ELR (cell line): ENCODE measurements around the gene TCP1.
"Not testable (repeated sequence)": the region's sequence is repeated elsewhere in the genome, so short reads cannot be mapped to it uniquely, and the experiment has no call there.

ENCODE experiments used
- DNase-seq: peaks from one replicate; pipeline ENCODE4 v3.0.0-alpha.2; 2015; ENCODE audit warnings: low read depth

Gene TCP1

DNA sequence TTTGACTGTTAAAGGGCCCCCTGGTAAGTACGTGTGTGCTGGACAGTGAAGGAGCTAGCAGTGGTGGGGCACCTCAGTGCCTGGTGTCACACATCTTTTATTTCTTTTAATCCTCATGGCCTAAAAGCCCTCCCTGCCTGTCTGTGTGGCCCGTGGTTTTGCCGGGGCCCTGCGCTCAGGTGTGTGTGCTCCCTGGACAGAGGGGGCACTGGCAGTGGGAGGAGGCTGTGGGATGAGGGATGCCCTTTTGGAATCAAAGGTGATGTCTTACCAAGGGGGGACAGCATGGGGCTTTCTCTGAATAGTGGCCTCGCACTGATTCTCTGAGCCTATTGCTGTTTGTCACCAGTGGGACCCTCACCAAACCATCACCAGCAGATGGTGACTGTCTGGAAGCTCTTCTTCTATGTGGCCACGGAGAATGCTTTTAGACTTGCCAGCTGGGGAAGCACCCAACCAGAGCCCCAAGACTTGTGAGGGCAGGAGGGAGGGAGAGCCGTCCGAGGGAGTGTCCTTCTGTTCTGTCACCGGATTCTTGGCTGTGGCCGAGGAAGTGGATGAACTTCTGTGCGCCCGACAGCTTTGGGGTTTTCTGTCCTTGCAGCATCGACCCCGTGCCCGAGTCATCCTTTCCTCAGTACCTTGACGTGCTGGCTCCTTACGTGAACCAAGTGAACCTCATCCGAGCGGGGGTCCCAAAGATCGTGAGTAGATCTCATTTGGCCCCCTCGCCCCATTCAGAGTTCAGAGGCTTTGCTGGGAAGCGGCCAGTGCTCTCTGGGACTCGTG is 28.7 kb upstream of the TCP1 start:
- no peak for DNase-seq

DNA sequence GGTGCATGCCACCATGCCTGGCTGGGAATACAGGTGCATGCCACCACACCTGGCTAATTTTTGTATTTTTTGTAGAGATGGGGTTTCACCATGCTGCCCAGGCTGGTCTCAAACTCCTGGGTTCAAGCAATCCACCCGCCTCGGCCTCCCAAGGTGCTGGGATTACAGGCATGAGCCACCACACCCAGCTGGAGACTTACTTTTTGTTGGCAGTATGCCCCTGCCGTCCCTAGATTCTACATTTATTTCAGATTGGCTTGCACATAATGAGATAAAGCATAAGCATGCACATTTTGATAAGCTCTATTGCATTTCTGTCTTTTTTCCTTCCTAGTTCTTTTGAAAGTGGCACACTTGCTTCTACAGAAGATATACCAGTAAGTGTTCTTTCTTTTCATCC is 27.4 kb upstream of the TCP1 start:
- DNase-seq: not testable (repeated sequence)

GRCh38 chr6:159815410-159815809 is 26.0 kb upstream of the TCP1 start:
- DNase-seq: no peak

DNA sequence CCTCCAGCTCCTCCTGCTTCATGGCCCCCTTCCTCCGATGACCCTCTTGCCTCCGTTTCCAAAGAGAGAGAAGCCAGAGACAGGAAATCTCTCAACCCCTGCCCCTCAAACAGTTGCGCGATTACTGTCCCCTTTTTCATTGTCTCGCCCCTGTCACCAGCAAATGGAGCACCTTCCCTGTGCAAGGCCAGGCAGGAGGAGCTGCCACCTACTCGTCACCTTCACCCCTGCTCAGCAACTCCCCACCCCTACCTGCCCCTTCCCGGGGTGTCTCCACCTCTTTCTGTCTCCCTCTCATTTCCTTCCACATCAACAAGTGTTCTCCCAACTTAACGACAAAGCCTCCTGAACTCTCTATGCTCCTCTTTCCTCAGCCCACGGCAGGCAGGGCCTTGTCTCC is 24.4 kb upstream of the TCP1 start:
- DNase-seq: no peak

DNA sequence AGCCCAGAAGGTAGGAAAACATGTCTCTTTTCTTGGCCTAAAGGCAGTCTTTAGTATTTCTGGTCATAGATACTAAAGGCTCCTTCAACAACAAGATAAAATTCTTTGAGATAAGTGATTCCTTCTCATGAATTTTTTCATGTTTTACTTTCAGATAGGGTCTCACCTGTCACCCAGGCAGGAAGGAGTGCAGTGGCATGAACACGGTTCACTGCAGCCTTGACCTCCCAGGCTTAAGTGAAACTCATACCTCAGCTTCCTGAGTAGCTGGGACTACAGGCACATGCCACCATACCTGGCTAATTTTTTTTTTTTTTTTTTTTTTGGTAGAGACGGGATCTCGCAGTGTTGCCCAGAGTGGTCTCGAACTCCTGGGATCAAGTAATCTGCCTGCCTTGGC is 19.7 kb upstream of the TCP1 start:
- DNase-seq: no peak

- no peak for DNase-seq
These were observed 19.2 kb upstream of the TCP1 start for GRCh38 chr6:159808647-159809046.

GRCh38 chr6:159807150-159807858 is 17.9 kb upstream of the TCP1 start:
- DNase-seq: no peak

DNA sequence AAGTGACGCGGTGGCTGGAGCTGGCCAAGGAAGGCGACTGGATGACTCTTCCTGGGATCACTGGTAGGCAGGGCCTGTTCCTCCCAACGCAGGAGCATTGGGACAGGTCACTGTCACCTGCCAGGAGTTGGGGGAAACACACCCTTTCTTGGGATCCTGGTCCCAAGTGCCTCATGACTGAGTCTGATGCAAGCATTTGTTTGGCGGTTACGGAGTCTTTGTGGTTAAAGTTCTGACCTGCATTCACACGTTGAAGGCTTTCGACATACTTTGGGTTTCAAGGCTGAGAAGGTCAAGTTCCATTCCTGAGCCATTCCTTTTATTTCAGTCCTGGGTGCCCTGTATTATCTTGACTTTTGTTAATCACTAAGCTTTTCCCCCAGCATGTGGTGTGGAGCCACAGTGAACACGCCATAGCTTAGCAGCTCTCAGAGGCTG is 16.6 kb upstream of the TCP1 start:
- no peak for DNase-seq

DNA sequence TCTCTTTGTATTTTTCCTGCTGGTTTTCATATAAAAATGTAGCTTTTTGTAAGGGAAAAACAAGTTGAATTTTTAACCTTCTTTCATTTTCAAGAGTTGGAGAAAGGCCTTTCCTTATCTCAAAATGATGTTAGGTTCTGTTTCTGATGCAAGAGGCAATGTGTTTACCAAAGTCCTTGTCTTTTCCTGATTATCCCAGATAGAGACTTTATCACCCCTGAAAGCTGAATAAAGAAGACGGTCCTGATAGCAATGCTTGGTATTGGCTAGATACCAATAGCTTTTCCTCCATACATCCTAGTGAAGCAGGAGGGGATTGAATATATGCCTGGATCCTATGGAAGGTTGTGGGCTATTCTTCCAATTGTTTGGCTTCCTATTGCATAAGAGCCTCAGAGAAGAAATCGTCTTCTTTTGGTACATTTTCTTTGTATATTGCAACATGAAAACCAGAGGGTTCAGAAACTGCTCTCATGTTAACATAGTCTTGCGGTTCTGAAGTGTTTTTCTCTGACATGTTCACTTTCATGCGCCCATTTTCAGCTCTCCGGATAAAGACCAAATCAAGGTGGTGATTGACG is 16.1 kb upstream of the TCP1 start:
- no peak for DNase-seq

DNA sequence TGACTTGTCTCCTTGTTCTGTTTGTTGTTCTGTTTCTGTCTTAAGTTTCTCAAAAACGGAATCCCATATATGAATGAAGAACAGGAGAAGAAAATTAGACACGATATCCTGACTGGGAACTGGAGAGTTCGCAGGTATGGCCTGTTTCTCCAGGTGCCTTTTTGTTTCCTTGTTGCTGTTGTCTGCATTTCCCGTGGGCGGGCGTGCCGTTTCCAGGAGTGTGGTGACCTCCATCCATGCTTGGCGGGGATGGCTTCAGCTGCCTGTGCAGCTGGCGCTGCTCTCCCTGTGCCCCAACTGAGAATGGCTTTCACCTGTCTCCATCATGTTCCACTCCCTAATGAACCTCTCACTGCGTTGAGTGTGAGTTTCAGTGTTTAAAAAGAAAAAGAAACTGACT is 15.1 kb upstream of the TCP1 start:
- DNase-seq: no peak

DNA sequence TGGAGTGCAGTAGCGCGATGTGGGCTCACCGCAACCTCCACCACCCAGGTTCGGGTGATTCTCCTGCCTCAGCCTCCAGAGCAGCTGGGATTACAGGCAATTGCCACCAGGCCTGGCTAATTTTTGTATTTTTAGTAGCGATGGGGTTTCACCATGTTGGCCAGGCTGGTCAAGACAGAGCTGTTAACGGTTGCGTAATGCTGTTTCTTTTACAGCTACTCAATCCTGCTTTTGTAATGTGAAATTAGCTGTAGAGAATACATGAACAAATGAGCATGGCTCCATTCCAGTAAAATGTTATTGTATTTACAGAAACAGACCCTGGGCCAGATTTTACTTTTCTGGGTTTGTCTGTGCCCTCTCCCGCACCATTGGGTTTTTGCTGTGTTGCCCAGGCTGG is 12.5 kb upstream of the TCP1 start:
- no peak for DNase-seq

DNA sequence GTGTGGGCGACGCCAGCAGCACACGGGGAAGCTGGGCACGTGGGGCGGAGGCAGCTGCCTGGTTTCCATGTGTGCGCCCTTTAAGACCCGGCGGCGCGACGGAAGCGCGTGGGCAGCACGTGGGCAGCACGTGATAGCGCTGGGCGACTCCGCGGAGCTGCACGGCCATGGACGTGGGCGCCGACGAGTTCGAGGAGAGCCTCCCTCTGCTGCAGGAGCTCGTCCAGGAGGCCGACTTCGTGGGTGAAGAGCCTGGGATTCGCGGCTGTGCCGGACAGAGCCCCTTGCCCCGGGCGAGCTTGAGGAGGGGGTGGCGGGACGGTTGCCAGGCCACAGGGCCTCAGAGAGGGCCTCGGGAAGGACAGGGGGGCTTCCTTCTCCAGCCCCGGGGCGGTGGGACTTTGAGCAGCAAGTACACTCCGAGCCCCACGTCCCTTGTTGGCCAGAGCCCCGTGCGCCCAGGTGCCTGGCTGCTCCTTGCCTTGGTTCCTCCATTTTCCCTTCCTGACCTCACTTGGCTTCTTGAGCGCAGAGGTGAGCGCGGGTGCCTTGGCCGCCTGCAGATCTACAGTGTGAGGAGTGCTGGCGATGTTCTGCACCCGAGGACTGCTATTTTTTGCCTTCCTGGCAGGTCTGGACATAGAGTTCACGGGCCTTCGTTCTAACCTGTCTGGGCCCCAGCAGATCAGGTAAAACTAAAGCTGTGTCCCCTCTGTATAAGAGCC is 10.9 kb upstream of the TCP1 start, which contains the start of gene PNLDC1:
Gene PNLDC1 (plus strand): TSS at position 136 of the 725 bp plus-strand sequence. CDS start 32 bp downstream, at position 168.
- DNase-seq: no peak

GRCh38 chr6:159797554-159797953 is 8.2 kb upstream of the TCP1 start:
- DNase-seq: no peak

DNA sequence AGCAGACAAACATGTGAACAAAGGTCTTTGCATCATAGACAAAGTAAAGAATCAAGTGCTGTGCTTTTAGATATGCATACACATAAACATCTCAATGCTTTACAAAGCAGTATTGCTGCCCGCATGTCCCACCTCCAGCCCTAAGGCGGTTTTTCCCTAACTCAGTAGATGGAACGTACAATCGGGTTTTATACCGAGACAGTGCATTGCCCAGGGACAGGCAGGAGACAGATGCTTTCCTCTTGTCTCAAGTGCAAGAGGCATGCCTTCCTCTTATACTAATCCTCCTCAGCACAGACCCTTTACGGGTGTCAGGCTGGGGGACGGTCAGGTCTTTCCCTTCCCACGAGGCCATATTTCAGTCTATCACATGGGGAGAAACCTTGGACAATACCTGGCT is 5.6 kb upstream of the TCP1 start:
- DNase-seq: not testable (repeated sequence)

DNA sequence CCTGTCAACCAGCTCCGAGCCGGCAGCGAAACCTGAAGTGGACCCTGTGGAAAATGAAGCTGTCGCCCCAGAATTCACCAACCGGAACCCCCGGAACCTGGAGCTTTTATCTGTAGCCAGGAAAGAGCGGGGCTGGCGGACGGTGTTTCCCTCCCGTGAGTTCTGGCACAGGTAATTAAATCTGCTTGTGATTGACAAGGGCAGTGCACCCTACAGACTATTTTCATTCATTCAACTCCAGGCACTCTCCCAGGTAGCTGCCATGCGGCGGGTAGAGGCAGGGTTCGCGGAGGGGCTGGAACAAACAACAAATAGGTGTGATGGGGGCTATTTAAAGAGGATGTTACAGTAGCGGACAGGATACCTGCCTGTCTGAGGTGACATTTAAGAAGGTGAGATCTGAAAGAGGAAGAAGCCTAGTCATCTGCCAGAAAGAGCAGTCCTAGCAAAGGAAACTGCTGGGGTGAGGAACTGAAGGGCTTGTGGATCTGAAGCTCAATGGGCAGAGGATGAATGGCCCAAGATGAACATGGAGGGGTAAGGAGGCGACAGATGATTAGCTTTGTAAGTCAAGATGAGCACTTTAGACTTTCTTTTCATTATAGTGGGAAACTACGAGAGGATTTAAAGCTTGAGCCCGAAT is 1.7 kb upstream of the TCP1 start:
- peak; percentile 11 for DNase-seq

DNA sequence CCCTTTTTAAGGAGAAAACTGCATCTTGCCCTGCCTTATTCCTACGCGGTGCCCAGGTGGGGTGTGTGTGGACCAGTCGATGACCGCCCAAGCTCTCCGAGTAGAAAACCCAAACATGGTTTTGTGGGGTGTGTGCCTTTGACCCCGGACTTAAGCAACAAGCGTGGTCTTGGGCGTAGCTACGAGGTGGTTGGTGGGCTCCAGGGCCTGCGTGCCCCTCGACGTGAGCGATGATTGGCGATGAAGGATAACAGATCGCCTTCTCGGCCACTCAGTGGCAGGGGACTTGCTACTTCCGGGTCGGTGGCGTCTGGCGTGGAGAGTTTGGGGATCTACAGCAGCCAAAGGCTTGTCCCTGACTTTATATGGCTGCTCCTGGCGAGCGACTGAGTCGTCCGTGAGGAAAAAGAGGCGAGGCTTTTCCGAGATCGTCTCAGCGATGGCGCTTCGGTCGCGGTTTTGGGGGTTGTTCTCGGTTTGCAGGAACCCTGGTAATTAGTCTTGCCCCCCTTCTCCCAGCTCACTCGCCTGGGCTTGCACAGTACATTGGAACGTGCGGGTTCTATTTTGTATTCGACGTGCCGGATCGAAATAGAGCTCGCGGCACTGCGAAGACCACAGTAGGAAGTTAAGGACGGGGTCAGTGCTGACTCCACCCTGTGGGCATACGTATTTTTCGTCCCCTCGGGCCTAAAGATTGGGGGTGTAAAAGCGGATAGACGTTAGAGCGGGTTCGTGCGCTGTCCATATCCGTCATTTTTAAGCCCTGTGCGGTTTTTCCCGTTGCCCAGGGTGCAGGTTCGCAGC is 950 bp upstream of the TCP1 start, which contains the start of gene MRPL18:
Gene MRPL18 (plus strand): TSS at position 319 of the 807 bp plus-strand sequence. CDS start 121 bp downstream, at position 440.
- peak; percentile 99 for DNase-seq

DNA sequence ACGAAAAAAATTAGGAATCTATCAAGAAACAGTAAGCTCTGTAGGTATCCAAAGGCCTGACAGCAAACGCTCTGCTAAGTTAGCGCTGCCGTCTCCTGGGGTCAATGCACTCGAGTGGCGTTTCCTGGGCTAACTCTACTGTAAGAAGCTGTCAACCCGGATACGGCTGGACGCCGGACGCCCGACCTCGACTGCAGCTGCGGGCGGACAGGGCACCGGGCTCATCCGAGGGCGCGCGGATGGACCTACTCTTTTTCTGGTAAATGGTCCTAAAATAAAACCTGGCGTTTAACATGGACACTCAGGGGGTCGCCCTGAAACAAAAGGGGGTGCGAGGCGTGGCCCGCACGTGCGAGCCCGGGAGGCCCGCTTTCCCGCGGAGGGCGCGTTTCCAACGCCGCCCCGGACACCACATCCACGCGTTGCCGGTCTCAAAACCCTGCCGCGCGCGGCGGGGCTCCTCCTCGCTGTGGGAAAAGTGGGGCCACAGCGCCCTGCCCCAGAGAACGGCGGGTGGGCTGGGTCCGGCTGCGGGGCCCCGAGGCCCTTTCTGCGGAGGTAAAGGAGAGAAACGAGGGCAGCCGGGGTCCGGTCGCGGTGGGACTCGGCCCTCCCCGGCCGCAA is 537 bp downstream of the TCP1 start:
- peak; percentile 71 for DNase-seq

- no peak for DNase-seq
These were observed 1.1 kb downstream of the TCP1 start for GRCh38 chr6:159788276-159788675.

- DNase-seq: no peak
These were observed 10.8 kb downstream of the TCP1 start for GRCh38 chr6:159778542-159779103.

DNA sequence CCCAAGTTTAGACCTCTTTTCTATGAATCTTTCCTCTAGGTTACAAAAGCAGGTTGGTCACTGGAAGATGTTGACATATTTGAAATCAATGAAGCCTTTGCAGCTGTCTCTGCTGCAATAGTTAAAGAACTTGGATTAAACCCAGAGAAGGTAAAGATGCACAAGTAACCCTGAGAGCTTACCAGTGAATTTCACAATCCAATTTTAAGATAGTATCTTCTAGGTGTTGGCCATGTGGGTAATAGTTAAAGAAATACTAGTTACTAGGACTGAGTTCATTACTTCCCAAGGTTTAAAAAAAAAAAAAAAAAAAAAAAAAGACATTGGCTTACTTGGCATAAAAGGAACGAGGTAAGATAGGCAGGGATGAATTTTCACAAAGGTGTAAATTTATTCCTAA is 11.3 kb downstream of the TCP1 start:
- no peak for DNase-seq
